Testis (tissue), 2 donors: ENCODE data around the gene LAD1.

ENCODE experiments used
- CTCF ChIP-seq, 3 experiments: fragments of 450-650 bp in 2 of 3; fragments of 200-600 bp in 1 of 3; sonication (generic) in 1 of 3; IDR thresholded peaks; one replicate each; pipeline ENCODE4 v1.5.1; 2016 to 2019; ENCODE audit warnings: antibody characterized with exemption in 3 of 3, mild to moderate bottlenecking in 2 of 3, moderate library complexity in 1 of 3
- POLR2A ChIP-seq: fragments of 450-650 bp; IDR thresholded peaks from one replicate; pipeline ENCODE4 v1.6.1; 2017; ENCODE audit warnings: antibody characterized with exemption, mild to moderate bottlenecking, moderate library complexity

DNA sequence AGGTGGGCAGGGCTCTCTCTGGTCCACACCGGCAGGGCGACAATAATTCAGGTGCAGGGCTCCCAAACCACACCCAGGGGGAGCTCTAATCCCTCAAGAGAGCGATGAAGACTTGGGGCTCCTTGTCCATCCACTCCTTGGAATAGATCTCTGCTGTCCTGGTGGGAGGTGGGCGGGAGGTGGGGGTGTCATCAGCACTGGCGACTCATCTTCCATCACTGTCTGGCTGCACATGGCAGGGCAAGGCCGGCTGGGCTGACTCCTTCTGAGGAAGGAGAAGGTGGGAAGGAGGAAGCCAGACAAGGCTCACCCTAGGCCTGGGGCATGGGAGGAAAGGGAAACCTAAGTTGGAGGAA lies 50.9 kb downstream of the LAD1 start:
- TF ChIP-seq POLR2A = no peak
- TF ChIP-seq CTCF (IDR thresholded peaks at IDR 0.05) = peak in 1 of 3 experiments; percentile 33
